Suppressor macrophage (primary cell): ENCODE data around the gene MARCHF9.
"Not testable (repeated sequence)": the region's sequence is repeated elsewhere in the genome, so short reads cannot be mapped to it uniquely, and the experiment has no call there.

Experiments
- DNase-seq, 4 experiments: peaks; one replicate each; pipeline ENCODE4 v3.0.0-alpha.2; 2020 to 2022

Gene MARCHF9

GRCh38 chr12:57771236-57771872 is 16.5 kb downstream of the MARCHF9 start:
- peak; percentile 91 to 96 (median 94) for DNase-seq

- DNase-seq = peak; percentile 96 to 97 (median 96)
Observed at GRCh38 chr12:57771873-57772428, 17.0 kb downstream of the MARCHF9 start, which contains the start of gene METTL1. TSS of gene METTL1 (minus strand) at chr12:57772105. CDS start at chr12:57772083, 22 bp downstream.

GRCh38 chr12:57772429-57773322 is 17.8 kb downstream of the MARCHF9 start, which contains the start of gene EEF1AKMT3:
TSS of gene EEF1AKMT3 (plus strand) at chr12:57772614. CDS start at chr12:57772725, 111 bp downstream.
- DNase-seq = peak; percentile 55 to 77 (median 68)

- DNase-seq = not testable (repeated sequence)
Observed at GRCh38 chr12:57774634-57775033, 19.7 kb downstream of the MARCHF9 start.

- no peak for DNase-seq
Observed at GRCh38 chr12:57775044-57775443, 20.1 kb downstream of the MARCHF9 start.

- peak; percentile 63 to 87 (median 80) for DNase-seq
Observed at GRCh38 chr12:57775563-57776246, 20.8 kb downstream of the MARCHF9 start.

- no peak for DNase-seq
Observed at GRCh38 chr12:57776247-57776587, 21.3 kb downstream of the MARCHF9 start.

GRCh38 chr12:57777367-57777766 is 22.5 kb downstream of the MARCHF9 start:
- DNase-seq = no peak

GRCh38 chr12:57777911-57778310 is 23.0 kb downstream of the MARCHF9 start:
- DNase-seq = no peak

- DNase-seq = no peak
Observed at GRCh38 chr12:57779736-57780135, 24.8 kb downstream of the MARCHF9 start.

- DNase-seq = no peak
Observed at GRCh38 chr12:57780284-57780897, 25.5 kb downstream of the MARCHF9 start.

GRCh38 chr12:57781244-57781643 is 26.3 kb downstream of the MARCHF9 start:
- DNase-seq = peak in 3 of 4 experiments; percentile 51 to 78 (median 66)

- peak in 2 of 4 experiments; percentile 17 to 36 for DNase-seq
Observed at GRCh38 chr12:57781801-57782200, 26.9 kb downstream of the MARCHF9 start.

- DNase-seq = no peak
Observed at GRCh38 chr12:57782243-57782607, 27.3 kb downstream of the MARCHF9 start.

GRCh38 chr12:57782608-57783465 is 27.9 kb downstream of the MARCHF9 start, which contains the start of gene TSFM:
TSS of gene TSFM (plus strand) at chr12:57782787. CDS start at chr12:57782802, 15 bp downstream.
- peak; percentile 97 to 99 (median 98) for DNase-seq

GRCh38 chr12:57783466-57783801 is 28.5 kb downstream of the MARCHF9 start:
- no peak for DNase-seq

- no peak for DNase-seq
Observed at GRCh38 chr12:57783861-57784260, 29.0 kb downstream of the MARCHF9 start.

GRCh38 chr12:57793920-57794319 is 39.0 kb downstream of the MARCHF9 start:
- DNase-seq = peak in 1 of 4 experiments; percentile 12

GRCh38 chr12:57795354-57795753 is 40.5 kb downstream of the MARCHF9 start:
- no peak for DNase-seq

- DNase-seq = no peak
Observed at GRCh38 chr12:57796996-57797395, 42.1 kb downstream of the MARCHF9 start.

- peak; percentile 15 to 73 (median 60) for DNase-seq
Observed at GRCh38 chr12:57797933-57798332, 43.0 kb downstream of the MARCHF9 start.
